SK-N-SH (cell line): ENCODE data around the gene PRKN.

Experiments
- NFIC ChIP-seq: IDR thresholded peaks from 2 replicates; pipeline ENCODE4 v1.4.0; 2012; ENCODE audit warnings: borderline replicate concordance
- RFX5 ChIP-seq: IDR thresholded peaks from 2 replicates; pipeline ENCODE4 v1.6.1; 2012; ENCODE audit warnings: mild to moderate bottlenecking, improper control_type of control experiment, low read length
- TAF1 ChIP-seq: IDR thresholded peaks from 2 replicates; pipeline ENCODE4 v1.6.1; 2012; ENCODE audit warnings: low read depth, mild to moderate bottlenecking, low read length, moderate library complexity, borderline replicate concordance
- TEAD4 ChIP-seq: IDR thresholded peaks from 2 replicates; pipeline ENCODE4 v1.4.0; 2012; ENCODE audit warnings: mild to moderate bottlenecking, borderline replicate concordance; ENCODE audit not compliant: insufficient read depth
- YY1 ChIP-seq: IDR thresholded peaks from 2 replicates; pipeline ENCODE4 v1.4.0; 2012; ENCODE audit warnings: low read depth, mild to moderate bottlenecking
- TF ChIP-seq, protein P1 (sequence below): fragments of 200-600 bp; sonication (generic); IDR thresholded peaks from 2 replicates; pipeline ENCODE4 v1.6.1; 2017; ENCODE audit warnings: antibody characterized with exemption, mild to moderate bottlenecking, moderate library complexity

GRCh38 chr6:161540532-161540931, 1187.0 kb downstream of the PRKN start:
- TF ChIP-seq TAF1 = no peak
- TF ChIP-seq RFX5 = no peak
- TF ChIP-seq TEAD4 = no peak
- TF ChIP-seq, protein P1, sequence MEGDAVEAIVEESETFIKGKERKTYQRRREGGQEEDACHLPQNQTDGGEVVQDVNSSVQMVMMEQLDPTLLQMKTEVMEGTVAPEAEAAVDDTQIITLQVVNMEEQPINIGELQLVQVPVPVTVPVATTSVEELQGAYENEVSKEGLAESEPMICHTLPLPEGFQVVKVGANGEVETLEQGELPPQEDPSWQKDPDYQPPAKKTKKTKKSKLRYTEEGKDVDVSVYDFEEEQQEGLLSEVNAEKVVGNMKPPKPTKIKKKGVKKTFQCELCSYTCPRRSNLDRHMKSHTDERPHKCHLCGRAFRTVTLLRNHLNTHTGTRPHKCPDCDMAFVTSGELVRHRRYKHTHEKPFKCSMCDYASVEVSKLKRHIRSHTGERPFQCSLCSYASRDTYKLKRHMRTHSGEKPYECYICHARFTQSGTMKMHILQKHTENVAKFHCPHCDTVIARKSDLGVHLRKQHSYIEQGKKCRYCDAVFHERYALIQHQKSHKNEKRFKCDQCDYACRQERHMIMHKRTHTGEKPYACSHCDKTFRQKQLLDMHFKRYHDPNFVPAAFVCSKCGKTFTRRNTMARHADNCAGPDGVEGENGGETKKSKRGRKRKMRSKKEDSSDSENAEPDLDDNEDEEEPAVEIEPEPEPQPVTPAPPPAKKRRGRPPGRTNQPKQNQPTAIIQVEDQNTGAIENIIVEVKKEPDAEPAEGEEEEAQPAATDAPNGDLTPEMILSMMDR = no peak
- no peak for TF ChIP-seq YY1
- TF ChIP-seq NFIC = no peak
